HG02759 (cell line): ENCODE measurements around the gene PTK7.
A peak's percentile ranks its signal among the peaks of the same experiment; 100 is the strongest.

Experiments used
- ATAC-seq: cut with Tn5 transposase; IDR thresholded peaks from one replicate; pipeline ENCODE4 v1.9.1; 2021; ENCODE audit warnings: mild to moderate bottlenecking, moderate library complexity; ENCODE audit not compliant: unreplicated experiment

The PTK7 gene

GRCh38 chr6:43082806-43083655 is 6.9 kb downstream of the PTK7 start:
- no peak for ATAC-seq

GRCh38 chr6:43086022-43086658 is 10.0 kb downstream of the PTK7 start:
- ATAC-seq: peak; percentile 59

DNA sequence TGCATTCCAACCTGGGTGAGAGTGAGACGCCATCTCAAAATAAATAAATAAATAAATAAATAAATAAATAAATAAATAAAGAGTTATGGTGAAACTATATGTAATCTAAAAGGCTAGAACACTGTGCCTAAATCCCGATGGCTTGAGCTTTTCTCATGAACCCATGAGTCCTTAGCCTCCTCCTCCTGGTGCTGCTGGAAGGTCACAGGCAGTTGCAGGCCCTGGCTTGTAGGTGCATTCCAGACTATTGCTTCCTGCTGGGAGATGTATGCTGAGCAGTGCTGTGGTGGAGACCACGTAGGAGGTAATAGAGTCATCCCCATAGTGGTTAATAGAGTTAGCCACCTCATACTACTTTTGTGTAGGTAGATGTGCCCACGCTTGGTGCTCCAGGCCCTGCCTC is 12.5 kb downstream of the PTK7 start:
- ATAC-seq: no peak

GRCh38 chr6:43089467-43089866 is 13.4 kb downstream of the PTK7 start:
- ATAC-seq: no peak

- ATAC-seq: no peak
Measured at GRCh38 chr6:43089874-43090558, 13.9 kb downstream of the PTK7 start.

DNA sequence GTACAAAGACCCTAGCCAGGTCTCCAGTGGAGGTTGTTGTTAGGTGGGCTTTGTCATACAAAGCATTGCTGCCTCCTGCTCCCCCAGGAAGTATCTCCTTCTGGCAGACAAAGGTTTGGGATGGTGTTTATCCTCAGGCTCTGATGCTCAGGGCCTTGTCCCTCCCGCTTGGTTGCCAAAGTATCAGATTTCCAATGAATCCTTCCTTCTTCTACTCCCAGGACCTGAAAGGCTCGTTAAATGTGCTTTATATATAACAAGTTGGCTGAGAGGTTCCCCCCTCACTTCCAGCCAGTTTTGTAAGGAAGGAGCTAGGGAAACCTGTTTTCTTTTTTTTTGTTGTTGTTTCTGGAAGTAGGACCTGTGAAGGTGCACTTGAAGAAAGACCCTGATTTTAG is 14.4 kb downstream of the PTK7 start:
- ATAC-seq: no peak

GRCh38 chr6:43091020-43091419 is 14.9 kb downstream of the PTK7 start:
- no peak for ATAC-seq

DNA sequence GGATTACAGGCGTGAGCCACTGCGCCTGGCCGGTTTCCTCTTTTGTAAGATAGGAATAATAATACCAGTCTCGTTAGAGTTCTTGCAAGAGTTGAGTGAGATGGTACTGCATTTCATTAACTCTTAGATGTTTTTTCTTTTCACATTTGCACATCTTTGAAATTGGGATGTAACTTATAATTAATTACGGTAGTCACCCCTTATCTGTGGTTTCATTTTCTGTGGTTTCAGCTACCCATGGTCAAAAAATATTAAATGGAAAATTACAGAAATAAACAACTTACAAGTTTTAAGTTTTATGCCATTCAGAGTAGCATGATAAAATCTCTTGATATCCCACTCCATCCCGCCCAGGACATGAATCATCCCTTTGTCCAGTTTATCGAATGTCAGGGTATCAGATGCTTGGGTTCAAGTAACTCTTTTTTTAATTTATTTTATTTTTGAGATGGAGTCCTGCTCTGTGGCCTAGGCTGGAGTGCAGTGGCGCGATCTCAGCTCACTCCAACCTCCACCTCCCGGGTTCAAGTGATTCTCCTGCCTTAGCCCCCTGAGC is 15.4 kb downstream of the PTK7 start:
- no peak for ATAC-seq

- ATAC-seq: no peak
Measured at GRCh38 chr6:43092635-43093034, 16.5 kb downstream of the PTK7 start.

- no peak for ATAC-seq
Measured at GRCh38 chr6:43093436-43094289, 17.5 kb downstream of the PTK7 start.

GRCh38 chr6:43095939-43096338 is 19.8 kb downstream of the PTK7 start:
- ATAC-seq: no peak

- no peak for ATAC-seq
Measured at GRCh38 chr6:43096451-43097097, 20.5 kb downstream of the PTK7 start.

GRCh38 chr6:43097098-43097489 is 21.0 kb downstream of the PTK7 start:
- ATAC-seq: no peak

GRCh38 chr6:43097502-43097901 is 21.4 kb downstream of the PTK7 start:
- ATAC-seq: no peak

GRCh38 chr6:43101497-43101896 is 25.4 kb downstream of the PTK7 start:
- ATAC-seq: no peak

GRCh38 chr6:43103253-43103876 is 27.3 kb downstream of the PTK7 start:
- ATAC-seq: no peak

- no peak for ATAC-seq
Measured at GRCh38 chr6:43105538-43106222, 29.6 kb downstream of the PTK7 start.

- no peak for ATAC-seq
Measured at GRCh38 chr6:43107344-43108062, 31.4 kb downstream of the PTK7 start.
